Stimulated activated CD4-positive, alpha-beta T cell treated with anti-CD3 and anti-CD28 coated beads, Interleukin-15, amount 100 ng/mL, for 24 hours (primary cell): ENCODE data around the gene RUBCNL.
"Not testable (repeated sequence)": the region's sequence is repeated elsewhere in the genome, so short reads cannot be mapped to it uniquely, and the experiment has no call there.

Source experiments
- DNase-seq: peaks from one replicate; pipeline ENCODE4 v3.0.0-alpha.2; 2020

Gene RUBCNL

GRCh38 chr13:46387064-46387851 is at the start of gene RUBCNL:
RUBCNL (minus strand) TSS chr13:46387252; CDS start chr13:46372475, 14,777 bp downstream.
- peak; percentile 61 for DNase-seq

- not testable (repeated sequence) for DNase-seq
Observed at GRCh38 chr13:46429558-46429957, 42.5 kb upstream of the RUBCNL start.

GRCh38 chr13:46405457-46405856 is 18.4 kb upstream of the RUBCNL start:
- no peak for DNase-seq

- DNase-seq, result no peak
Observed at GRCh38 chr13:46404733-46405100, 17.7 kb upstream of the RUBCNL start.

- DNase-seq, result no peak
Observed at GRCh38 chr13:46403851-46404732, 17.0 kb upstream of the RUBCNL start.

GRCh38 chr13:46402178-46402577 is 15.1 kb upstream of the RUBCNL start:
- DNase-seq, result no peak

GRCh38 chr13:46401432-46401831 is 14.4 kb upstream of the RUBCNL start:
- no peak for DNase-seq

- DNase-seq, result no peak
Observed at GRCh38 chr13:46396341-46396740, 9.3 kb upstream of the RUBCNL start.

GRCh38 chr13:46392967-46393366 is 5.9 kb upstream of the RUBCNL start:
- no peak for DNase-seq

GRCh38 chr13:46389457-46390451 is 2.7 kb upstream of the RUBCNL start:
- no peak for DNase-seq

GRCh38 chr13:46388846-46389245 is 1.8 kb upstream of the RUBCNL start:
- no peak for DNase-seq

GRCh38 chr13:46388308-46388707 is 1.3 kb upstream of the RUBCNL start:
- no peak for DNase-seq

GRCh38 chr13:46386392-46387063 is 524 bp downstream of the RUBCNL start:
- no peak for DNase-seq

GRCh38 chr13:46385946-46386345 is 1.1 kb downstream of the RUBCNL start:
- DNase-seq, result no peak

- DNase-seq, result no peak
Observed at GRCh38 chr13:46383383-46383782, 3.7 kb downstream of the RUBCNL start.

GRCh38 chr13:46382224-46382623 is 4.8 kb downstream of the RUBCNL start:
- no peak for DNase-seq

GRCh38 chr13:46380242-46380641 is 6.8 kb downstream of the RUBCNL start:
- no peak for DNase-seq

GRCh38 chr13:46379611-46380010 is 7.4 kb downstream of the RUBCNL start:
- DNase-seq, result no peak

GRCh38 chr13:46378411-46378810 is 8.6 kb downstream of the RUBCNL start:
- no peak for DNase-seq

- DNase-seq, result no peak
Observed at GRCh38 chr13:46377554-46377953, 9.5 kb downstream of the RUBCNL start.

GRCh38 chr13:46374710-46375109 is 12.3 kb downstream of the RUBCNL start:
- DNase-seq, result no peak

- no peak for DNase-seq
Observed at GRCh38 chr13:46373623-46374022, 13.4 kb downstream of the RUBCNL start.
